Prostate gland (tissue), 2 donors: ENCODE data around the gene ONECUT2.
A peak's percentile ranks its signal among the peaks of the same experiment; 100 is the strongest.

Source experiments
- POLR2A ChIP-seq: fragments of 450-650 bp; IDR thresholded peaks from one replicate; pipeline ENCODE4 v1.6.1; 2016; ENCODE audit warnings: antibody characterized with exemption, mild to moderate bottlenecking
- POLR2AphosphoS5 ChIP-seq: sonication (generic); formaldehyde crosslinking; IDR thresholded peaks from one replicate; pipeline ENCODE4 v1.6.1; 2017; ENCODE audit warnings: antibody characterized with exemption
- TF ChIP-seq, protein P1 (sequence below), 4 experiments: fragments of 200-600 bp in 2 of 4; fragments of 450-650 bp in 2 of 4; sonication (generic) in 2 of 4; IDR thresholded peaks; 1 replicate in 3 of 4; 2 replicates in 1 of 4; pipeline ENCODE4 v1.5.1; 2016 to 2019; ENCODE audit warnings: antibody characterized with exemption in 4 of 4, mild to moderate bottlenecking in 2 of 4, moderate library complexity in 2 of 4

DNA sequence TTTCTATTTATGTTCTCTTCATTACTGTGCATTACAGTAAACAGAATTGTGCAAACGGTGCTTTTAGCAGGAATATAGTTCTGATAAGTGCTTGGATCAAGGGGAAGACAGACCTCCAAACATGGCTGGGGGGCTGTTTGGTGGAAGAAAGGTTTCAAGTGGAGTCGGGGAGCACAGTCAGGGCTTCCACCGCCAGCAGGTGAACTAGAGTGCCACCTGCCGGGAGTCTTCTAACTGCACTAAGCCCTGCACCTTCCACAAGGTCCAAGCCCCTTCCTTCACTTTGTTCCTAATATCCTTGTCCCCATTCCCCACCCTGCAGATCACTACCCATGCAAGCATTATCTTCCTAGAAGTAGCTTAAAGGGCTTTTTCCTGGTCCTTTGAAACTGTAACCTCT lies 11.1 kb downstream of the ONECUT2 start:
- TF ChIP-seq, protein P1, sequence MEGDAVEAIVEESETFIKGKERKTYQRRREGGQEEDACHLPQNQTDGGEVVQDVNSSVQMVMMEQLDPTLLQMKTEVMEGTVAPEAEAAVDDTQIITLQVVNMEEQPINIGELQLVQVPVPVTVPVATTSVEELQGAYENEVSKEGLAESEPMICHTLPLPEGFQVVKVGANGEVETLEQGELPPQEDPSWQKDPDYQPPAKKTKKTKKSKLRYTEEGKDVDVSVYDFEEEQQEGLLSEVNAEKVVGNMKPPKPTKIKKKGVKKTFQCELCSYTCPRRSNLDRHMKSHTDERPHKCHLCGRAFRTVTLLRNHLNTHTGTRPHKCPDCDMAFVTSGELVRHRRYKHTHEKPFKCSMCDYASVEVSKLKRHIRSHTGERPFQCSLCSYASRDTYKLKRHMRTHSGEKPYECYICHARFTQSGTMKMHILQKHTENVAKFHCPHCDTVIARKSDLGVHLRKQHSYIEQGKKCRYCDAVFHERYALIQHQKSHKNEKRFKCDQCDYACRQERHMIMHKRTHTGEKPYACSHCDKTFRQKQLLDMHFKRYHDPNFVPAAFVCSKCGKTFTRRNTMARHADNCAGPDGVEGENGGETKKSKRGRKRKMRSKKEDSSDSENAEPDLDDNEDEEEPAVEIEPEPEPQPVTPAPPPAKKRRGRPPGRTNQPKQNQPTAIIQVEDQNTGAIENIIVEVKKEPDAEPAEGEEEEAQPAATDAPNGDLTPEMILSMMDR (IDR thresholded peaks at IDR 0.05): peak in 1 of 4 experiments; percentile 13
- TF ChIP-seq POLR2A (no peak), POLR2AphosphoS5 (no peak)
